ENCODE measurements around the gene ADAMTS7.
"Not testable (repeated sequence)": the region's sequence is repeated elsewhere in the genome, so short reads cannot be mapped to it uniquely, and the experiment has no call there.

The ADAMTS7 gene

DNA sequence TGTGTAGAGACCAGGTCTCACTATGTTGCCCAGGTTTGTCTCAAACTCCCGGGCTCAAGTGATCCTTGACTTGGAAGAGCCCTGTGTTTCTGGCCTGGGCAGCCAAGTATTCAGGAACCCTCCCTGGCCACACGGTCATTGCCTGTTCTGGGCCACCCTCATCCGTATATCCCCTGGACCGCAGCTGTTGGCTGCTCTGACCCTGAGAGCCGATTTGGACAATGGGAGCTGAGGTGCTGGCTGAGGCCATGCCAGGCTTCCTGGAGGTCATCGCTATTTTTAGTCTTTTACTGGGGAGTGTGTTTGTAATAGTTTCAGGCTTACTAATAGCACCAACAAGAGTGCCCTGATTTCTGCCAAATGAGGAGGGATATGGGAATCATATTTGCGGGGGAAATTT lies 60.7 kb downstream of the ADAMTS7 start:
- no peak overlapping the region for H3K27ac ChIP-seq
- TF ChIP-seq ZFX (IDR thresholded peaks at IDR 0.05; ENCODE audit: borderline replicate concordance), result no peak
- TF ChIP-seq, protein P1, sequence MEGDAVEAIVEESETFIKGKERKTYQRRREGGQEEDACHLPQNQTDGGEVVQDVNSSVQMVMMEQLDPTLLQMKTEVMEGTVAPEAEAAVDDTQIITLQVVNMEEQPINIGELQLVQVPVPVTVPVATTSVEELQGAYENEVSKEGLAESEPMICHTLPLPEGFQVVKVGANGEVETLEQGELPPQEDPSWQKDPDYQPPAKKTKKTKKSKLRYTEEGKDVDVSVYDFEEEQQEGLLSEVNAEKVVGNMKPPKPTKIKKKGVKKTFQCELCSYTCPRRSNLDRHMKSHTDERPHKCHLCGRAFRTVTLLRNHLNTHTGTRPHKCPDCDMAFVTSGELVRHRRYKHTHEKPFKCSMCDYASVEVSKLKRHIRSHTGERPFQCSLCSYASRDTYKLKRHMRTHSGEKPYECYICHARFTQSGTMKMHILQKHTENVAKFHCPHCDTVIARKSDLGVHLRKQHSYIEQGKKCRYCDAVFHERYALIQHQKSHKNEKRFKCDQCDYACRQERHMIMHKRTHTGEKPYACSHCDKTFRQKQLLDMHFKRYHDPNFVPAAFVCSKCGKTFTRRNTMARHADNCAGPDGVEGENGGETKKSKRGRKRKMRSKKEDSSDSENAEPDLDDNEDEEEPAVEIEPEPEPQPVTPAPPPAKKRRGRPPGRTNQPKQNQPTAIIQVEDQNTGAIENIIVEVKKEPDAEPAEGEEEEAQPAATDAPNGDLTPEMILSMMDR (IDR thresholded peaks at IDR 0.05), result no peak

DNA sequence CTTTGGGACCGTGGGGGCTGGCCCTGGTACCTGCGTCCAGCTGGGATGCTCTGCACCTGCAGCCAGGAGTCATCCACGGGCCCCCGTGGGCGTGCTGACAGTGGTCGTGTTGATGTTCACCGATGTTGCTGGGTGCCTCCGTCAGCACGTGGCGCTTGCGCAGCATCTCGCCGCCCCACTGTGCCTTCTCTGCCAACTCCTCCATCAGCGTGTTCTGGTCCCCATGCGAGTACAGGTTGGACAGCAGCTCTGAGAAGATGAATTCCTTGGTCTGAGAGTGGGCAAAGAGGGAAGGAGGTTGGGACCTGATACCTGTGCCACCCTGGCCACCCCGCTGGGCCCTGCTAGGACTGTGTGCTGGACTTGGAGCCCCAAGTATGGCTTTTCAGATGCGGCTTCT lies 61.4 kb downstream of the ADAMTS7 start:
- TF ChIP-seq, protein P1 (IDR thresholded peaks at IDR 0.05), result no peak
- no peak for TF ChIP-seq ZFX (IDR thresholded peaks at IDR 0.05; ENCODE audit: borderline replicate concordance)
- no peak overlapping the region for H3K27ac ChIP-seq

DNA sequence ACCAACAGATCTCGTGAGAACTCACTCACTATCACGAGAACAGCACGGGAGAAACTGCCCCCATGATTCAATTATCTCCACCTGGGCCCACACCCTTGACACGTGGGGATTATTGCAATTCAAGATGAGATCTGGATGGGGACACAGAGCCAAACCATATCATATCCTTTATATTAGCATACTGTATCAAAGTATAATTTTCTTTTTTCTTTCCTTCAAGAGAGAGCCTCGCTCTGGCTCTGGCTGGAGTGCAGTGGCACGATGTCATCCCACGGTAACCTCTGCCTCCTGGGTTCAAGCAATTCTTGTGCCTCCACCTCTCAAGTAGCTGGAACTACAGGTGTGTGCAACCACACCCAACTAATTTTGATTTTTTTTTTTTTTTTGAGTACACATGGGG lies 63.4 kb downstream of the ADAMTS7 start:
- H3K27ac ChIP-seq, result not testable (repeated sequence)

DNA sequence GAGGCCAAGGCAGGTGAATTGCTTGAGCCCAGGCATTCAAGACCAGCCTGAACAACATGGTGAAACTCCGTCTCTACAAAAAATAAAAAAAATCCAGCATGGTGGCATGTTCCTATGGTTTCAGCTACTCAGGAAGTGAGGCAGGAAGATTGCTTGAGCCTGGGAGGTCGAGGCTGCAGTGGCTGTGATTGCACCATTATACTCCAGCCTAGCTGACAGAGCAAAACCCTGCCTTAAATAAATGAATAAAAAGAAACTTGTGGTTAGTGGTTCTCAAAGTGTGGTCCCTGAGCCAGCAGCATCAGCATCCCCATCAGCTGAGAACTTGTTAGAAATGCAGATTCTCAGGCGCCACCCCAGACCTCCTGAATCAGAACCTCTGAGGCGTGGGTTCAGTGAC lies 69.6 kb downstream of the ADAMTS7 start:
- not testable (repeated sequence) for H3K27ac ChIP-seq

DNA sequence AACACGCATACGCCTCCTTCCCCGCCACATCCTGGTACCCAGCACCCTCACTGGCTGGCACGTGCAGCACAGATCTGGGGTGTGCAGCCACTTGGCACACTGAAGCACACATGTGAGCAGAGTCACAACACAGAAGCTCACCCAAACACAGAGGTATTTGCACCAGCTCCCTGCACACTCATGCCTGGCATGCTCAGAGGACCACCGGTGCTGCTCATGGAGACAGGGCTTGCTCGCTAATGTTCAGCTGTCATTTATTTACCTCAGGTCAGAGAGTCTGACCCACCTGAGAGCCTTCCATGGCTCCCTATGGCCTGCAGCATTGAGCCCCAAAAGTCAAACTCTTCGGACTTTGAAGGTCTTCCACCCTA lies 70.4 kb downstream of the ADAMTS7 start:
- no peak overlapping the region for H3K27ac ChIP-seq
- TF ChIP-seq, protein P1 (IDR thresholded peaks at IDR 0.05), result no peak
- TF ChIP-seq ZFX (IDR thresholded peaks at IDR 0.05; ENCODE audit: borderline replicate concordance), result no peak

DNA sequence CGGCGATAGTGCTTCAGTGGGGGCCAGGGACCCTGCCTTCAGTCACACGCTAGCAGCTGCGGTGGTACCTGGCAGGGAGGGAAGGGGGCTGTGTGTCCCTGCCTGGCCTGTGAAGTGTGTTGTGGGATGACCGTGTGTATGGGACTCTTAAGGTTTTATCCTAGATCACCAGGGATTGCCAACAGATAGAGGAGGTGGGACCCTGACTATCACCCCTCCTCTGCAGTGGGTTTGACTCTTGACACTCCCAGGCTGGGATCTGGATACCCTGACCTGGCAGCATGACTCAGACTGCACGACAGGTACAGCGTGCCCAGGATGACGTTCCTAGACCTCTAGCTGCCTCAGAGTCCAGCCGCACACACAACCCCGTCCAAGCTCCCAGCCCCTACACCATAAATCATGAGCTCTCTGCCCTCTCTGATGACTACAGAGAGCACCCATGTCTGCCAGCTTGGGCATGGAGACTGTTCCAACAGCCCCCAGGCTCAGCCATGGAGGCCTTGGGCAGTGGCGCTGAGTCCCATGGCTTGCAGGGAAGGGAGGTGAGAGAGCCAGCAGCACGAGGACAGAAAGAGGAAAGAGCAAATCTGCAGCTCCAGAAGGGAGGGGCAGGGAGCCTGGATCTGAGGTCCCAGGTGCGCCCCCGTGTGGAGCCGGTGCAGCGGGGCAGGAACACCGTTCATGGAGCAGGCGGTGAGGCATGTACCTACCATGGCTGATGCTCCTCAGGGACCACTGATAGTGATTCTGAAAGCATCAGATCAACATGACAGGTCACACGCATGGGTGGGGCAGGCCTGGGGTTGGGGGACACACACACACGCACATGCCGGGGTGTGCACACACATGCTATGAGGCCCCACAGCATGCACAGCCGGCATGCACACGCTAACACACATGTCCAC lies 71.0 kb downstream of the ADAMTS7 start:
- TF ChIP-seq ZFX (IDR thresholded peaks at IDR 0.05; ENCODE audit: borderline replicate concordance), result no peak
- TF ChIP-seq, protein P1 (IDR thresholded peaks at IDR 0.05), result peak; percentile 69
- H3K27ac ChIP-seq, result no peak overlapping the region

DNA sequence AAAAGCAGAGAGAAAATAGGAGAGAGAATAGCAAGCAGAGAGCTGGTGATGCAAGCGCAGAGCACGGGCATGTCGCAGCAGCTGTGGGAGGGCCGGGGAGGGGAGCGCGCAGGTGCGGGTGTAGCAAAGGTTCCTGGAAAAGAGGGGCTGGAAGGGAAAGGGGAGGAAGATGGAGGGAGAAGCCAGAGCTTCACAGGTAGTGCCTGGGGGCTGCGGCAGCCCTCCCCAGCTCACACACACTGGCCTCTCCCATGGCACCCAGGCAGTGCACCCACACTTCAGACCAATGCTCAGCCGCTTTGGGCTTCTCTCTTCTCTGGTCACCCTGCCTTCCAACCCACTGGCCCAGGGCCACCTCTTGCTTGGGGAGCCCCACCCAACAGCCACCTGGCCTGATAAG lies 72.1 kb downstream of the ADAMTS7 start:
- no peak overlapping the region for H3K27ac ChIP-seq
- TF ChIP-seq ZFX (IDR thresholded peaks at IDR 0.05; ENCODE audit: borderline replicate concordance), result no peak
- TF ChIP-seq, protein P1 (IDR thresholded peaks at IDR 0.05), result no peak

DNA sequence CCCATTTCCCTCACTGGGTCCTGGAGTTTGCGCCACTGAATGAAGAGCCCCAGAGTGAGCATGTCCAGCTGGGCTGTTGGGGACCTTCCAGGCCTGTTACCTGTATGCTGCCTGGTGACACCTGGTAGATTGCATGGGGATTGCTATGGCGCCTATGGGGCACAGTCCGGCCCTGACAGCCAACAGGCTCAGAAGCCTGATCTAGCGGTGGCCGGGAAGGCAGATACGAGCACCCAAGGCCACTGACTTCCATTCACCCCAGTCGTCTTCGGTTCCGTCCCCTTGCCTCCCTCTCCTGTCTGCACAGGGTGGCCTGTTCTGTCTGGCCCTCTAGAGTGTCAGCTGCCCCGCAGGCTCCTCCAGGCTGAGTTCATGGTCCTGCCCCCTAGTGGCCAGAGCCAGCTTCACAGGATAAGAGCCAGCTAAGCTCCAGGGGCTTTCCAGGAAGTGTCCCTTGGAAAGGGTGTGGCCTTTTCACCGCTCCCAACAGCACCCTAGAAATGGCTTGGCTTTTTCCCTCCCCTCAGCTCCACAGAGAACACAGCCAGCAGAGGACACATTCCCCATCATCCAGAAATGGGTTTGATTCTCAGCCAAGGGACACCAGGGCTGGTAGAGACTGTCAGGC lies 73.2 kb downstream of the ADAMTS7 start:
- not testable (repeated sequence) for H3K27ac ChIP-seq

All from 22Rv1 (cell line).